ENCODE results near the gene NUP214.

DNA sequence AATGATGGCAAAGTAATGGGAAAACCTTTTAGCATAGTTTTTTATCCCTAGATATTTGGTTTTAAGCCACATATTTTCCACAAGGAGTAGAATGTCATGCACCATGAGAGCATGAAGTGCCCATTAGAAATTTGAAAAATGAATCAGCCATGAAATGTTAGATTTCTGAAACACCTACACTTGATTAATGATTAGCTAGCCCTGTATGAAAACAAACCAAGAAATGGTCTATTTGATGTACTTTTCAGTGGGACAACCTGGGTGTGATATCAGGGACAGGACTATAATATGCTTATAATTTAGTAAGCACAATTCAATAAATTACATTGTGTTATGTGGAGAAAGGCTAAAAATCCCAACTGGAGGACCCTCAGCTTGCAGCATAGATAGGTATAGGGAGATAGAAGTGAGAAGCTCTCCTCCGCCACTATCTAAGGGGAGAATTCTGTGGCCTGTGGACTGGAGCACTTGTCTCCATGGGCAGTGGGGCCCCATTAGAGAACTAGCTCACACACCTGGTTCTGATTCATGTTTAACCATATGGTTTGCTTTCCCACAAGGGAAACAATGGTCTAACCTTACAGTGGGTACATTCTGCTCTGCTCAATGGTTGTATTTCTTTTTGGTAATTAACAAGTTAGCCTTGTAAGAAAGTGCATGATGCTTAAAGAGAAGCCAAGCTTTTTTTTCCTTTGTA lies 35.2 kb downstream of the NUP214 start:
- TF ChIP-seq POLR2A (IDR thresholded peaks at IDR 0.05), result no peak
- no peak for TF ChIP-seq CTCF (IDR thresholded peaks at IDR 0.05)

All from uterus (tissue), 2 donors.